Spleen (tissue), 7 donors: ENCODE results near the gene PSMD12.

Experiments
- CTCF ChIP-seq, 11 experiments: fragments of 200-600 bp in 7 of 11; fragments of 450-650 bp in 4 of 11; sonication (generic) in 4 of 11; IDR thresholded peaks in 8 of 11; conservative IDR thresholded peaks in 3 of 11; 1 replicate in 7 of 11; 2 replicates in 4 of 11; pipeline versions ENCODE4 v1.4.0 to v1.8.0; 2016 to 2021; ENCODE audit warnings: antibody characterized with exemption in 11 of 11, inconsistent platforms in 4 of 11, mild to moderate bottlenecking in 1 of 11
- POLR2A ChIP-seq, 3 donors: fragments of 450-650 bp; IDR thresholded peaks; one replicate each; pipeline ENCODE4 v1.5.1; 2017; ENCODE audit warnings: antibody characterized with exemption in 3 of 3, mild to moderate bottlenecking in 1 of 3
- donor health status: DM: no; HTN: no; CAD: no; lungs with moderate emphysema.
- donor health status: DM: no; HTN: no; CAD: no.
- donor health status: DM: no; HTN: no; CAD: no.

- TF ChIP-seq CTCF (IDR thresholded peaks at IDR 0.05 in 8 of 11, conservative IDR thresholded peaks at IDR 0.05 in 3 of 11) (no peak), POLR2A (IDR thresholded peaks at IDR 0.05) (no peak)
These were observed 8.7 kb upstream of the PSMD12 start for GRCh38 chr17:67375054-67375427.
